SK-N-SH (cell line): ENCODE measurements around the gene LGR4. TPM values are rescaled to one million over a fixed set of nuclear protein-coding genes. Genes with fewer than 3 reads are reported as not detected.

Experiments used
- CTCF ChIA-PET: fragments of 300-600, 350-600 bp; formaldehyde crosslinking; extraction: SDS; loops from one replicate; lab custom pipeline; 2021; lab: Yijun Ruan, JAX
- POLR2A ChIA-PET: fragments of 350-600 bp; sonication (Branson Sonifier 250); formaldehyde crosslinking; extraction: SDS; loops from one replicate; lab custom pipeline; 2020; ENCODE audit warnings: antibody characterized with exemption, inconsistent platforms; lab: Yijun Ruan, JAX
- DNase-seq: peaks from one replicate; pipeline ENCODE4 v3.0.0; 2012
- H2AFZ ChIP-seq: fragments of 200-600 bp; sonication (generic); 2 replicates; pipeline ENCODE4 v1.8.1; 2016; ENCODE audit warnings: antibody characterized with exemption, mild to moderate bottlenecking, low read depth
- H3F3A ChIP-seq: fragments of 200-600 bp; sonication (generic); replicated peaks from 2 replicates; pipeline ENCODE3; 2016; ENCODE audit warnings: antibody characterized with exemption, mild to moderate bottlenecking; ENCODE audit not compliant: insufficient read depth
- H3K27ac ChIP-seq, 2 experiments: fragments of 200-500 bp in 1 of 2; fragments of 200-600 bp in 1 of 2; sonication (Bioruptor generic) in 1 of 2; sonication (generic), shearing (Covaris generic) in 1 of 2; 2 replicates each; pipeline versions ENCODE4 v1.5.1 to v1.6.1; 2014 to 2016; ENCODE audit warnings: low read depth in 2 of 2, inconsistent platforms in 1 of 2, low read length in 1 of 2, mild to moderate bottlenecking in 1 of 2, mixed read lengths in 1 of 2
- H3K27me3 ChIP-seq: fragments of 200-600 bp; sonication (generic), shearing (Covaris generic); 2 replicates; pipeline ENCODE4 v1.6.1; 2016; ENCODE audit warnings: mixed run types; ENCODE audit not compliant: insufficient read depth
- H3K36me3 ChIP-seq, 2 experiments: fragments of 200-500 bp in 1 of 2; fragments of 200-600 bp in 1 of 2; sonication (Bioruptor generic) in 1 of 2; sonication (generic) in 1 of 2; replicated peaks in 1 of 2; 2 replicates each; pipeline versions ENCODE3 to v1.5.1; 2014 to 2016; ENCODE audit warnings: low read length in 1 of 2, mild to moderate bottlenecking in 1 of 2; ENCODE audit not compliant: insufficient read depth in 2 of 2, control insufficient read depth in 1 of 2
- H3K4me1 ChIP-seq, 2 experiments: fragments of 200-500 bp in 1 of 2; fragments of 200-600 bp in 1 of 2; sonication (Bioruptor generic) in 1 of 2; sonication (generic), shearing (Covaris generic) in 1 of 2; 2 replicates each; pipeline versions ENCODE4 v1.5.1 to v1.6.1; 2014 to 2016; ENCODE audit warnings: low read depth in 1 of 2, low read length in 1 of 2, mixed run types in 1 of 2; ENCODE audit not compliant: insufficient read depth in 2 of 2, control insufficient read depth in 1 of 2
- H3K4me2 ChIP-seq: fragments of 200-600 bp; sonication (generic), shearing (Covaris generic); 2 replicates; pipeline ENCODE4 v1.6.1; 2017; ENCODE audit warnings: mixed run types
- H3K4me3 ChIP-seq, 2 experiments: fragments of 200-500 bp in 1 of 2; fragments of 200-600 bp in 1 of 2; sonication (Bioruptor generic) in 1 of 2; sonication (generic), shearing (Covaris generic) in 1 of 2; 2 replicates each; pipeline versions ENCODE4 v1.5.1 to v1.8.1; 2014 to 2016; ENCODE audit warnings: low read depth in 2 of 2, inconsistent platforms in 1 of 2, low read length in 1 of 2, mild to moderate bottlenecking in 1 of 2, mixed read lengths in 1 of 2, moderate library complexity in 1 of 2
- H3K79me2 ChIP-seq: fragments of 200-600 bp; sonication (generic); 2 replicates; pipeline ENCODE4 v1.8.1; 2017; ENCODE audit warnings: mild to moderate bottlenecking; ENCODE audit not compliant: insufficient read depth
- H3K9ac ChIP-seq: fragments of 200-600 bp; sonication (generic); 2 replicates; pipeline ENCODE4 v1.6.1; 2017; ENCODE audit warnings: mixed run types
- H3K9me2 ChIP-seq: fragments of 200-600 bp; sonication (generic); 2 replicates; pipeline ENCODE4 v1.6.1; 2017; ENCODE audit warnings: mixed run types
- H3K9me3 ChIP-seq: fragments of 200-600 bp; sonication (generic); 2 replicates; pipeline ENCODE4 v1.6.1; 2017; ENCODE audit warnings: mixed run types, mild to moderate bottlenecking, moderate library complexity
- H4K20me1 ChIP-seq: fragments of 200-600 bp; sonication (generic); 2 replicates; pipeline ENCODE4 v1.6.1; 2017; ENCODE audit warnings: mild to moderate bottlenecking, mixed run types; ENCODE audit not compliant: insufficient read depth
- JUND ChIP-seq: IDR thresholded peaks from 2 replicates; pipeline ENCODE4 v1.4.0; 2012
- MEF2A ChIP-seq: IDR thresholded peaks from 2 replicates; pipeline ENCODE4 v1.4.0; 2012; ENCODE audit warnings: low read depth, borderline replicate concordance
- RXRA ChIP-seq: IDR thresholded peaks from 2 replicates; pipeline ENCODE4 v1.4.0; 2012; ENCODE audit warnings: low read depth, mild to moderate bottlenecking, borderline replicate concordance
- TAF1 ChIP-seq: IDR thresholded peaks from 2 replicates; pipeline ENCODE4 v1.6.1; 2012; ENCODE audit warnings: low read depth, mild to moderate bottlenecking, low read length, moderate library complexity, borderline replicate concordance
- TCF12 ChIP-seq: IDR thresholded peaks from 2 replicates; pipeline ENCODE4 v1.4.0; 2012
- WGBS: methylation state at CpG from one replicate; pipeline ENCODE4 v1.1.6; 2017; ENCODE audit warnings: low lambda C conversion rate; 5-methylcytosine and 5-hydroxymethylcytosine counted together
- polyA plus RNA-seq, 3 experiments: library from polyadenylated mRNA; depleted of rRNA; stranded (reverse); fragments of >200 nt; gene quantifications; 2 replicates each; pipeline ENCODE4 v1.2.3, GENCODE V29; 2012
- TF ChIP-seq, protein P1 (sequence below): IDR thresholded peaks from 2 replicates; pipeline ENCODE4; 2012
- TF ChIP-seq, protein P2 (sequence below): IDR thresholded peaks from 2 replicates; pipeline ENCODE4 v1.6.1; 2012; ENCODE audit warnings: mild to moderate bottlenecking, low read depth, low read length, moderate library complexity
- TF ChIP-seq, protein P3 (sequence below): IDR thresholded peaks from 2 replicates; pipeline ENCODE4 v1.4.0; 2012; ENCODE audit warnings: low read depth
- TF ChIP-seq, protein P4 (sequence below): fragments of 200-600 bp; sonication (generic); IDR thresholded peaks from 2 replicates; pipeline ENCODE4 v1.6.1; 2017; ENCODE audit warnings: antibody characterized with exemption, mild to moderate bottlenecking, moderate library complexity

LGR4 gene
- polyA plus RNA-seq, 1 of the 3 experiments (the other 2 are of a cell fraction) = 2.6 TPM

DNA sequence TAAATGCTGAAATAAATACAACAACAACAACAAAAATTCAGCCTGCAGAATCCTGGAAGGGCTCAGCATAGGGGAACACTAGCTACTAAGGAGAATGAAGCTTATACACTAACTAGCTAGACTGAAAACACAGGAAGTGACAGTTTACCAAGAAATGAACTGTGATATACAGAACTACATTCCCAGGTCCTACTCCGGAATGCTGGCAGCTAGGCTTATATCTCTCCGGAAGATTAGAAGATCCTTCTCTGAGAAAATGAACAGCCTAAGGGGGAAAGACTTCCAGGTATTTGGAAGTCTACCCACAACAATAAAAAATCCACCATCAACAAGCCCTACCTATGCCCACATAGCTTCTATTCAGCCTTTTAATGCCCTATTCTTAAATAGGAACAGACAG is 140.6 kb downstream of the LGR4 start:
- H2AFZ ChIP-seq = peak overlapping the region; percentile 25
- no peaks in the 10 kb centered on the region for H3K27me3 ChIP-seq
- H3K9me2 ChIP-seq = no peaks in the 10 kb centered on the region
- H3K36me3 ChIP-seq = peaks cover 0 to 4% of the 10 kb centered on the region in 2 experiments
- H3K79me2 ChIP-seq = no peaks in the 10 kb centered on the region
- ChIA-PET POLR2A (no interaction called here), CTCF (no interaction called here)
- WGBS = 77% methylated on average over 2 of the region's 2 CpGs
- H3K9ac ChIP-seq = peak overlapping the region; percentile 34; the same call in 1 of the 2 replicates
- peak overlapping the region; percentile 38; the same call in 1 of the 2 replicates for H3K4me2 ChIP-seq
- no peaks in the 10 kb centered on the region for H3K9me3 ChIP-seq
- H3K4me3 ChIP-seq = no peak overlapping the region
- no peaks in the 10 kb centered on the region for H4K20me1 ChIP-seq
- H3K4me1 ChIP-seq = peaks cover 0 to 24% of the 10 kb centered on the region in 2 experiments; a peak in 2 of 4 replicates
- no peak for DNase-seq
- peaks cover 15% of the 10 kb centered on the region for H3F3A ChIP-seq
- TF ChIP-seq TCF12 (peak; percentile 18; the same call in 1 of the 2 replicates), TAF1 (no peak), MEF2A (no peak)
- TF ChIP-seq, protein P1, sequence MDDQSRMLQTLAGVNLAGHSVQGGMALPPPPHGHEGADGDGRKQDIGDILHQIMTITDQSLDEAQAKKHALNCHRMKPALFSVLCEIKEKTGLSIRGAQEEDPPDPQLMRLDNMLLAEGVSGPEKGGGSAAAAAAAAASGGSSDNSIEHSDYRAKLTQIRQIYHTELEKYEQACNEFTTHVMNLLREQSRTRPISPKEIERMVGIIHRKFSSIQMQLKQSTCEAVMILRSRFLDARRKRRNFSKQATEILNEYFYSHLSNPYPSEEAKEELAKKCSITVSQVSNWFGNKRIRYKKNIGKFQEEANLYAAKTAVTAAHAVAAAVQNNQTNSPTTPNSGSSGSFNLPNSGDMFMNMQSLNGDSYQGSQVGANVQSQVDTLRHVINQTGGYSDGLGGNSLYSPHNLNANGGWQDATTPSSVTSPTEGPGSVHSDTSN = peak; percentile 15; the same call in 1 of the 2 replicates
- TF ChIP-seq, all 33 proteins: peak for 2
- peak overlapping the region; percentile 45 to 53; a peak in 3 of 4 replicates for H3K27ac ChIP-seq

DNA sequence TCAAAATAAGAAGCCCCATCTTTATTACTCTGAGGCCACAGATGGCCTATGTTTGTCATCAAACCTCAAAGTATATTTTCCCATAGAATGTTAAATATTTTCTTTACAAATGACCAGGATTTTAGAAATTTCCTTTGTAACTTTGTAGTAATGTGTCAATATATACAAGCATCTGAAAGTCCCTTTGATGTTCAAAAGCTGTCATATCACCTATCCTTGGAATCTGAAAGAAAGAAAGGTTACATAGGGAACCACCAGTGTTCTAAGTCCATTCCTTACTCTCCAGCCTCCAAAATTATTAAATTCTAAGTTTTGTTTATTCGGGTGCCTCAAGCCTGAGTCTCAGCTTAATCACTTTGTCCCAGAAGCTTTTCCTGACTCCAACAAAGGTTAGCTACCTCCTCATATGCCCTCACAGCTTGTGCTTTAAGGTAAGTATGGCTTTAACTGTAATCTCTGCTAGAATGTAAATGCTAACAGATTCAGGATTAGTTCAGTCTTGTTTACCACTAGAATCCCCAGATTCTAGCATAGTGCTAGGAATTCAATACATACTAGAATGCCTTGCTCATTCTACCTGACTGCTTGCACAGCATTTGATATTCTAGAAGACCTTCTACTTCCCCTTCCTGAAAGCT is 141.8 kb downstream of the LGR4 start:
- DNase-seq = no peak
- peaks cover 0 to 24% of the 10 kb centered on the region in 2 experiments; a peak in 2 of 4 replicates for H3K4me1 ChIP-seq
- H3K4me3 ChIP-seq = no peak overlapping the region
- no peaks in the 10 kb centered on the region for H3K9me2 ChIP-seq
- H3K79me2 ChIP-seq = no peaks in the 10 kb centered on the region
- H4K20me1 ChIP-seq = no peaks in the 10 kb centered on the region
- H3F3A ChIP-seq = peaks cover 15% of the 10 kb centered on the region
- H3K27me3 ChIP-seq = no peaks in the 10 kb centered on the region
- CTCF ChIA-PET = interaction anchor here (0.6 kb wide), 1 partner anchor 632 kb away, joined by 3 read pairs; no protein-coding TSS in a partner anchor
- no peak overlapping the region for H3K9ac ChIP-seq
- WGBS = 95% methylated on average over 1 of the region's 1 CpG
- H3K9me3 ChIP-seq = no peaks in the 10 kb centered on the region
- H3K36me3 ChIP-seq = peaks cover 0 to 4% of the 10 kb centered on the region in 2 experiments
- no peak overlapping the region for H3K27ac ChIP-seq
- TF ChIP-seq, protein P2, sequence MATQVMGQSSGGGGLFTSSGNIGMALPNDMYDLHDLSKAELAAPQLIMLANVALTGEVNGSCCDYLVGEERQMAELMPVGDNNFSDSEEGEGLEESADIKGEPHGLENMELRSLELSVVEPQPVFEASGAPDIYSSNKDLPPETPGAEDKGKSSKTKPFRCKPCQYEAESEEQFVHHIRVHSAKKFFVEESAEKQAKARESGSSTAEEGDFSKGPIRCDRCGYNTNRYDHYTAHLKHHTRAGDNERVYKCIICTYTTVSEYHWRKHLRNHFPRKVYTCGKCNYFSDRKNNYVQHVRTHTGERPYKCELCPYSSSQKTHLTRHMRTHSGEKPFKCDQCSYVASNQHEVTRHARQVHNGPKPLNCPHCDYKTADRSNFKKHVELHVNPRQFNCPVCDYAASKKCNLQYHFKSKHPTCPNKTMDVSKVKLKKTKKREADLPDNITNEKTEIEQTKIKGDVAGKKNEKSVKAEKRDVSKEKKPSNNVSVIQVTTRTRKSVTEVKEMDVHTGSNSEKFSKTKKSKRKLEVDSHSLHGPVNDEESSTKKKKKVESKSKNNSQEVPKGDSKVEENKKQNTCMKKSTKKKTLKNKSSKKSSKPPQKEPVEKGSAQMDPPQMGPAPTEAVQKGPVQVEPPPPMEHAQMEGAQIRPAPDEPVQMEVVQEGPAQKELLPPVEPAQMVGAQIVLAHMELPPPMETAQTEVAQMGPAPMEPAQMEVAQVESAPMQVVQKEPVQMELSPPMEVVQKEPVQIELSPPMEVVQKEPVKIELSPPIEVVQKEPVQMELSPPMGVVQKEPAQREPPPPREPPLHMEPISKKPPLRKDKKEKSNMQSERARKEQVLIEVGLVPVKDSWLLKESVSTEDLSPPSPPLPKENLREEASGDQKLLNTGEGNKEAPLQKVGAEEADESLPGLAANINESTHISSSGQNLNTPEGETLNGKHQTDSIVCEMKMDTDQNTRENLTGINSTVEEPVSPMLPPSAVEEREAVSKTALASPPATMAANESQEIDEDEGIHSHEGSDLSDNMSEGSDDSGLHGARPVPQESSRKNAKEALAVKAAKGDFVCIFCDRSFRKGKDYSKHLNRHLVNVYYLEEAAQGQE = no peak
- TF ChIP-seq, protein P3, sequence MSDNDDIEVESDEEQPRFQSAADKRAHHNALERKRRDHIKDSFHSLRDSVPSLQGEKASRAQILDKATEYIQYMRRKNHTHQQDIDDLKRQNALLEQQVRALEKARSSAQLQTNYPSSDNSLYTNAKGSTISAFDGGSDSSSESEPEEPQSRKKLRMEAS = no peak
- TF ChIP-seq, protein P4, sequence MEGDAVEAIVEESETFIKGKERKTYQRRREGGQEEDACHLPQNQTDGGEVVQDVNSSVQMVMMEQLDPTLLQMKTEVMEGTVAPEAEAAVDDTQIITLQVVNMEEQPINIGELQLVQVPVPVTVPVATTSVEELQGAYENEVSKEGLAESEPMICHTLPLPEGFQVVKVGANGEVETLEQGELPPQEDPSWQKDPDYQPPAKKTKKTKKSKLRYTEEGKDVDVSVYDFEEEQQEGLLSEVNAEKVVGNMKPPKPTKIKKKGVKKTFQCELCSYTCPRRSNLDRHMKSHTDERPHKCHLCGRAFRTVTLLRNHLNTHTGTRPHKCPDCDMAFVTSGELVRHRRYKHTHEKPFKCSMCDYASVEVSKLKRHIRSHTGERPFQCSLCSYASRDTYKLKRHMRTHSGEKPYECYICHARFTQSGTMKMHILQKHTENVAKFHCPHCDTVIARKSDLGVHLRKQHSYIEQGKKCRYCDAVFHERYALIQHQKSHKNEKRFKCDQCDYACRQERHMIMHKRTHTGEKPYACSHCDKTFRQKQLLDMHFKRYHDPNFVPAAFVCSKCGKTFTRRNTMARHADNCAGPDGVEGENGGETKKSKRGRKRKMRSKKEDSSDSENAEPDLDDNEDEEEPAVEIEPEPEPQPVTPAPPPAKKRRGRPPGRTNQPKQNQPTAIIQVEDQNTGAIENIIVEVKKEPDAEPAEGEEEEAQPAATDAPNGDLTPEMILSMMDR = no peak
- TF ChIP-seq RXRA = no peak
- TF ChIP-seq JUND = no peak
- H2AFZ ChIP-seq = no peak overlapping the region
- H3K4me2 ChIP-seq = no peak overlapping the region
- POLR2A ChIA-PET = no interaction called here
